Measurements from ENCODE around the gene MBOAT1.

DNA sequence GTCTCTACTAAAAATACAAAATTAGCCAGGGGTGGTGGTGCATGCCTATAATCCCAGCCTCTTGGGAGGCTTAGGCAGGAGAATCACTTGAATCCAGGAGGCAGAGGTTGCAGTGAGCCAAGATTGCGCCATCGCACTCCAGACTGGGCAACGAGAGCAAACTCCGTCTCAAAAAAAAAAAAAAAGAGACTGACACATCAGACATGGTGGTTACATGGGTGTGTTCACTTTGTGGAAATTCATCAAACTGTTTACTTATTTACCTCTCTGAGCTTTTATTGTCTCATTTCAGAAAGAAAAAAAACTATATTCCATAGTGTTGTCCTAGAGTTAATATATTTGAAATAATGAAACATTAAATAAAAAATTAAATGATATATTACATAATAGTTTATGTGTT lies 64.8 kb downstream of the MBOAT1 start:
- TF ChIP-seq JUND (CRISPR knock-in tag; IDR thresholded peaks at IDR 0.05) (no peak), ZSCAN30 (CRISPR knock-in tag; IDR thresholded peaks at IDR 0.05) (no peak), CHD4 (IDR thresholded peaks at IDR 0.05; ENCODE audit: borderline replicate concordance, low read length) (no peak), DMAP1 (CRISPR knock-in tag; IDR thresholded peaks at IDR 0.05) (no peak), SIN3A (IDR thresholded peaks at IDR 0.05; ENCODE audit: borderline replicate concordance, low read depth, low read length) (no peak), MED1 (CRISPR knock-in tag; IDR thresholded peaks at IDR 0.05) (no peak), SP4 (CRISPR knock-in tag; IDR thresholded peaks at IDR 0.05) (no peak)
- TF ChIP-seq, protein P1, sequence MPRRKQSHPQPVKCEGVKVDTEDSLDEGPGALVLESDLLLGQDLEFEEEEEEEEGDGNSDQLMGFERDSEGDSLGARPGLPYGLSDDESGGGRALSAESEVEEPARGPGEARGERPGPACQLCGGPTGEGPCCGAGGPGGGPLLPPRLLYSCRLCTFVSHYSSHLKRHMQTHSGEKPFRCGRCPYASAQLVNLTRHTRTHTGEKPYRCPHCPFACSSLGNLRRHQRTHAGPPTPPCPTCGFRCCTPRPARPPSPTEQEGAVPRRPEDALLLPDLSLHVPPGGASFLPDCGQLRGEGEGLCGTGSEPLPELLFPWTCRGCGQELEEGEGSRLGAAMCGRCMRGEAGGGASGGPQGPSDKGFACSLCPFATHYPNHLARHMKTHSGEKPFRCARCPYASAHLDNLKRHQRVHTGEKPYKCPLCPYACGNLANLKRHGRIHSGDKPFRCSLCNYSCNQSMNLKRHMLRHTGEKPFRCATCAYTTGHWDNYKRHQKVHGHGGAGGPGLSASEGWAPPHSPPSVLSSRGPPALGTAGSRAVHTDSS (CRISPR knock-in tag; conservative IDR thresholded peaks at IDR 0.05): no peak

All from HepG2 (cell line).